A549 (cell line): ENCODE measurements around the gene LAMA2.

Experiments
- POLR2A ChIP-seq: IDR thresholded peaks from 2 replicates; pipeline ENCODE4 v1.6.1; 2012; ENCODE audit warnings: mild to moderate bottlenecking, low read length
- TF ChIP-seq, protein P1 (sequence below): fragments of >200 bp; sonication (Bioruptor Twin); formaldehyde crosslinking; IDR thresholded peaks from 3 replicates; pipeline ENCODE4 v1.5.1; 2016

GRCh38 chr6:129016844-129017243 is 133.9 kb downstream of the LAMA2 start:
- TF ChIP-seq POLR2A, result no peak
- TF ChIP-seq, protein P1, sequence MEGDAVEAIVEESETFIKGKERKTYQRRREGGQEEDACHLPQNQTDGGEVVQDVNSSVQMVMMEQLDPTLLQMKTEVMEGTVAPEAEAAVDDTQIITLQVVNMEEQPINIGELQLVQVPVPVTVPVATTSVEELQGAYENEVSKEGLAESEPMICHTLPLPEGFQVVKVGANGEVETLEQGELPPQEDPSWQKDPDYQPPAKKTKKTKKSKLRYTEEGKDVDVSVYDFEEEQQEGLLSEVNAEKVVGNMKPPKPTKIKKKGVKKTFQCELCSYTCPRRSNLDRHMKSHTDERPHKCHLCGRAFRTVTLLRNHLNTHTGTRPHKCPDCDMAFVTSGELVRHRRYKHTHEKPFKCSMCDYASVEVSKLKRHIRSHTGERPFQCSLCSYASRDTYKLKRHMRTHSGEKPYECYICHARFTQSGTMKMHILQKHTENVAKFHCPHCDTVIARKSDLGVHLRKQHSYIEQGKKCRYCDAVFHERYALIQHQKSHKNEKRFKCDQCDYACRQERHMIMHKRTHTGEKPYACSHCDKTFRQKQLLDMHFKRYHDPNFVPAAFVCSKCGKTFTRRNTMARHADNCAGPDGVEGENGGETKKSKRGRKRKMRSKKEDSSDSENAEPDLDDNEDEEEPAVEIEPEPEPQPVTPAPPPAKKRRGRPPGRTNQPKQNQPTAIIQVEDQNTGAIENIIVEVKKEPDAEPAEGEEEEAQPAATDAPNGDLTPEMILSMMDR, result no peak
